Stimulated activated effector memory CD8-positive, alpha-beta T cell treated with anti-CD3 and anti-CD28 coated beads, Interleukin-12 subunit alpha, Interleukin-12 subunit beta, amount 100 ng/mL, for 72 hours (primary cell): ENCODE data around the gene CAMKMT.

Experiments
- ATAC-seq: fragments of 150-1000 bp; cut with Tn5 transposase; 2 replicates; pipeline ENCODE4 v1.10.0; 2021
- DNase-seq, 2 donors: peaks; one replicate each; pipeline ENCODE4 v3.0.0; 2021 to 2022; ENCODE audit warnings: low spot score in 2 of 2
- H3K27ac Mint-ChIP-seq: one replicate; pipeline ENCODE4 v1.8.0; 2022; ENCODE audit warnings: mild to moderate bottlenecking, mixed read lengths
- H3K36me3 Mint-ChIP-seq: one replicate; pipeline ENCODE4 v1.8.0; 2022; ENCODE audit warnings: mild to moderate bottlenecking, mixed read lengths
- H3K4me1 Mint-ChIP-seq: one replicate; pipeline ENCODE4 v1.8.0; 2022; ENCODE audit warnings: mixed read lengths
- H3K4me3 Mint-ChIP-seq: one replicate; pipeline ENCODE4 v1.8.0; 2022; ENCODE audit warnings: mild to moderate bottlenecking, mixed read lengths
- H3K9me3 Mint-ChIP-seq: one replicate; pipeline ENCODE4 v1.8.0; 2022; ENCODE audit warnings: mixed read lengths

Gene CAMKMT

DNA sequence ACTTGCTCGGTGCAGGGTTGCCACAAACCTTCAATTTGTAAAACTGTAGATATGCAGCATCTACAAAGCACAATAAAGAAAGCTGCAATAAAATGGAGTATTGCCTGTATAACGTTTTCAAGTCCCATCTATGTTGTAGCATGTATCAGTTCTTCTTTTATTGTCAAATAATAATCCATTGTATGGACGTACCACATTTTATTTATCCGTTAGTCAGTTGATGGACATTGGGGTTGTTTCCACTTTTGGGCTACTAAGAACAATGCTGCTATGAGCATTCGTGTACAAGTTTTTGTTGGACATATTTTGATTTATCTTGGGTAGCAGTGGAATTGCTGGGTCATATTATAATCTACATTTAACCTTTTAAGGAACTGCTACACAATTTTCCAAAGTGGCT, 339.1 kb downstream of the CAMKMT start:
- no peaks in the 10 kb centered on the region for H3K9me3 Mint-ChIP-seq
- H3K36me3 Mint-ChIP-seq = no peaks in the 10 kb centered on the region
- no peaks in the 10 kb centered on the region for H3K4me1 Mint-ChIP-seq
- H3K27ac Mint-ChIP-seq = no peak overlapping the region
- DNase-seq (no peak), ATAC-seq (no peak)
- H3K4me3 Mint-ChIP-seq = no peak overlapping the region

DNA sequence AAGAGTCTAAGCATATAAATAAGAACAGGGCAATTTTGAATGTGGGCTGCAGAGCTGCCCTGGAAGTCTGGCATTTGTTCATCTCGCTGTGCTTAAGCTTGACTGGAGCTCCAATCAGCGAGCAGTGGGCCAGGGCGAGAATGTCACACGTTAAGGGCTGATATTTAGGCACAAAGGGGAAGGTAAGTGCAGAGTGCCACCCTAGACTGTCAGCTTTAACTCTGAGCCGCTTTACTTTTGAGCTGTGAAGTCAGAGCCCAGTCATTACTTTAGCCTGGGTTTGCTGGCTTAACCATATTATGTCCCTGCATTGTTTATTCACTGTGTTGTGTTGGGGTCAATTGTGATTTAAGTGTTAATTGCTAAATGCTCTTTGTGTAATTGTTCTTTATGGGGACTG, 343.6 kb downstream of the CAMKMT start:
- no peak overlapping the region for H3K4me3 Mint-ChIP-seq
- DNase-seq = no peak
- H3K9me3 Mint-ChIP-seq = no peaks in the 10 kb centered on the region
- ATAC-seq = no peak
- no peak overlapping the region for H3K27ac Mint-ChIP-seq
- H3K36me3 Mint-ChIP-seq = no peaks in the 10 kb centered on the region
- no peaks in the 10 kb centered on the region for H3K4me1 Mint-ChIP-seq

DNA sequence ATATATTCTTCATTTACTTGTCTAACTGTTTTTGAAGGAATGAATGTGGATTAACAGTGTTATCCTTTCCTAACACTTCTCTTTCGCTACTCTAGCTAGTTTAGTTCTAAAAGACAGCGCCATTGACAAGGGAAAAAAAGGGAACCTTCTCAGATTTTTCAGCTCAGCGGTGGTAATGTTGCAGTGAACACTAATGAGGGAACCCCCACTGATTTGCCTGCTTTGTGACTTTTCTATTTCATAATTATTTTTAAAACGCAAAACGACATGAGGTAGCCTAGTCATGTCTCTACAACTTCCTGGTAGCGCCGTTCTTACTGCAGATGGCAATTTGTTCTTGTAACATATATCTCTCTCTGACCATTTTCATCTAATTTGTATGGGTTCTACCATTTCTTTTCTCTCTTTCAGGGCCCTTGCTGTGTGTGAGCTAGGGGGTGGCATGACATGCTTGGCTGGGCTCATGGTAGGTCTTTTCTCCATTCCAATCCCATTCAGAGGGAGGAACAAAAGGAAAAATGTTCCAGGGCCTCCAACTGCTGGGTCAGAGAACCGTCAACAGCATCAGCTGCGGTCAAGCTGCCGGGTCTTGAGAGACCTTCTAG, 344.2 kb downstream of the CAMKMT start:
- DNase-seq (no peak), ATAC-seq (no peak)
- Mint-ChIP-seq H3K4me3 (no peak overlapping the region), H3K27ac (no peak overlapping the region), H3K4me1 (no peaks in the 10 kb centered on the region), H3K36me3 (no peaks in the 10 kb centered on the region), H3K9me3 (no peaks in the 10 kb centered on the region)

DNA sequence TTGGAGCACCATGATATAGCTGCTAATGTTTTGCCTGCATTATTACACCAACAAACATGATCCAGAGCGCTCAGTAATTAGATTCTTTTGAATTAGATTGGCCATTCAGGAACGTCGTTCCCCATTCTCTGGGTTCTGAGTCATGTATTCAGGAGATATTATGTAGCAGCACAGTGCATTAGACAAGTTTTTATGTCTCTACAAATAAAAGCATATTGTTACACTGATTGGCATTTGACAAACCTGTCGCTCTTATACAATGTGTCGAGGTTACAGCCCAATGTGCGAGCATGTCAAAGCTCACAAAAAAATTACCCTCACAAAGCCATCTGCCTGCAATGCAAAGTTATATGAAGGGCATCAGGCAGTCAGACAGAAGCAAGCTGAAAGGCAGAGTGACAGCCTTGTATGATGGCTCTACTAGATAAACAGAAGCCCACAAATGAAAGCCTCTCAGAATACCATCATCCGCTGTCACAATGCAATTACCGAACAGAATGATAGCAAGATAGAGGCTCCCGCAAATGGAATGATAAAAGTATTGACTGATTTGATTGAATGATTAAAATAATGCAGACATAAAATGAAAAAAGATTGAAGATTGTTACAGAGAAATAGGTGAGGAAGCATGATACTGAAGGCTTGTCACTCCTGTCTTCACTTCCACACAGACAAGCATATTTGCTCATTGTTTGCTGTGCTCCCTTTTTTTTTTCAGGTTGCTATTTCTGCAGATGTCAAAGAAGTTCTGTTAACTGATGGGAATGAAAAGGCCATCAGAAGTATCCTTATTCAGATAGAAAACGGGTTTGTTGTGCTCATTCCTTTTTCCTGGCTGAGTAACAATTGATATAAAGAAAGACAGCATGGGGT, 345.2 kb downstream of the CAMKMT start:
- no peaks in the 10 kb centered on the region for H3K9me3 Mint-ChIP-seq

DNA sequence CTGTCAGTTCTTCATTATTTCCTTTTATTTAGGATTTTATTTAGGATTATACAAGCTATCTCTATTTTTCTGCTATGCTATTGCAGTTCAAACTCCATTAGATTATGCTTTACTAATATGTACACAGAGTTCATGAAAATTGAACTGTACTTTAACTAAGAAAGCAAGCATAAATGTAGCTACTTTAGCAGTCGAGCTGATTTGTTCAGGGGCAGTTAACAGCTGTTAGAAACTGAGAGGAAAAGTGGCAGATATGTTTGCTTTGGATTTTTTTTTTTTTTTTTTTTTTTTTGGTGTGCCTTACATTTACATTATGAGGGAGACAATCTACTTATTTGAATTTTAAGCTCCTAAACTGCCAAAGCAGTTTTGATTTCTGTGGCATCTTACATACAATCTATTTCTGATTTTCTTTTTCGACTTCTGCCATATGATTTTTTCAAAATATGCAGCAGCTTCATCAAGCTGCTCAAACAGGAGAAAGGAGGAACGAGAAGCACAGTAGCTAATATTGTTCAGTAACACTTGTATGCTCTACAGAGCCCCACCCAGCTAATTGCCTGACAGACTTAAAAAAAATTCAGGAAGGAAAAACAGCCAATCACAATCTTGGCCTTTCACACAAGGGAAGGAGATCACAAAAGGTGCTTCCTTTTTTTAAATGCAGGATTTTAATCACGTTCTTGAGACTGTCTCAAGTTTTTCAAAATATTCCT, 346.4 kb downstream of the CAMKMT start:
- H3K9me3 Mint-ChIP-seq = no peaks in the 10 kb centered on the region
- ATAC-seq (no peak), DNase-seq (no peak)
- H3K4me1 Mint-ChIP-seq = no peaks in the 10 kb centered on the region
- no peaks in the 10 kb centered on the region for H3K36me3 Mint-ChIP-seq
- H3K4me3 Mint-ChIP-seq = no peak overlapping the region
- H3K27ac Mint-ChIP-seq = no peak overlapping the region

More for the DNA sequence above, 345.2 kb downstream of the CAMKMT start:
- ATAC-seq (no peak), DNase-seq (no peak)
- no peak overlapping the region for H3K27ac Mint-ChIP-seq
- no peaks in the 10 kb centered on the region for H3K36me3 Mint-ChIP-seq
- no peak overlapping the region for H3K4me3 Mint-ChIP-seq
- H3K4me1 Mint-ChIP-seq = no peaks in the 10 kb centered on the region

DNA sequence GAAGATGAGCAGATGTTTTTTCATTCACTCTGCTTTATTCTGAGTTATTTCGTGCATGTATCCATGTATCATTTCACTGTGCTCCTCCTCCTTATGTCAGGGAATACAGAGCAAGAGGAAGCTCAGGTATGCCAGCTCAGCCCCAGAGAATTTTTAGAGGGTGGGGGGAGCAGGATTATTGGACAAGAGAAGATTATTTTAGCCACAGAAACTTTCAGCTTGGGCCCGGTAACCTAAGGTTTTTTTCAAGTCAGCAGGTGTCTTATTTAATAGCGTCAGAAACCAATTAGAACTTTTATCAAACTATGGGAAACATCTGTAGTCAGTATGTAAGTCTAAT, 346.9 kb downstream of the CAMKMT start:
- DNase-seq (no peak), ATAC-seq (no peak)
- Mint-ChIP-seq H3K36me3 (no peaks in the 10 kb centered on the region), H3K4me3 (no peak overlapping the region), H3K9me3 (no peaks in the 10 kb centered on the region), H3K27ac (no peak overlapping the region), H3K4me1 (no peaks in the 10 kb centered on the region)

DNA sequence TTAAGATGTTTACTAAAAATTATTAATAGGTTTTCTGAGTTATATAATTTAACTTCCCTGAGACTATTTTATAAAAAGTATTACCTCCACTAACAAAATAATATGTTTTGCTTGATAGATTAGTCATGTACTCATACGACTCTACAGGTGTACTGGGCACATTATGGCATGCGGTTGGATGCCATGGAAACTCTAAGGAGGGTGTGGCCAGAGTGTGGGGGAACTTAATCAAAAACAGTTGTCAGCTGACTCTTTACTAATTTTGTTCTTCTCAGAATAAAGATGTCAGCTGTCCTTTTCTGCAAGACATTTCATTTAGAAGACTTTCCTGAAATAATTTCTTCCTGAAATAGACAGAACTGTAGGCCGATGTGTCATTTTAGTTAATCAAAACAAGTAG, 351.4 kb downstream of the CAMKMT start:
- H3K9me3 Mint-ChIP-seq = no peaks in the 10 kb centered on the region
- no peaks in the 10 kb centered on the region for H3K36me3 Mint-ChIP-seq
- no peak for DNase-seq
- H3K4me3 Mint-ChIP-seq = no peak overlapping the region
- no peak overlapping the region for H3K27ac Mint-ChIP-seq
- H3K4me1 Mint-ChIP-seq = no peaks in the 10 kb centered on the region
- no peak for ATAC-seq

DNA sequence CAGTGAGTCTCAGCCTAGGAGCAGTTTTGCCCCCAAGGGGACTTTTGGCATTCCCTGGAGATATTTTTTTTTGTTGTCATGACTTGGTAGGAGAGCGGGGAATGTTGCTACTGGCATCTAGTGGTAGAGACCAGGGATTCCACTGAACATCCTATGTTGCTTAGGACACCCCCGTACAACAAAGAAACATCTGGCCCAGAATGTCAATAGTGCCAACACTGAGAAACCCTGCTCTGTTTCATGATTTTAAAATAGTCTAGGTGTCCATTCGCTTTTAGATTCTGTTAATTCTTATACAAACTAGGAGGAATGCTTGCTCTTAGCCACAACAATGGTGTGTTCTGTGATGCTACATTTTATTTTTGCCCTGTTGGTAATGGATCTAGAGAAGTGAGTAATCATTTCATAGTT, 353.9 kb downstream of the CAMKMT start:
- H3K27ac Mint-ChIP-seq = no peak overlapping the region
- no peaks in the 10 kb centered on the region for H3K36me3 Mint-ChIP-seq
- no peaks in the 10 kb centered on the region for H3K4me1 Mint-ChIP-seq
- DNase-seq (no peak), ATAC-seq (no peak)
- no peak overlapping the region for H3K4me3 Mint-ChIP-seq
- H3K9me3 Mint-ChIP-seq = no peaks in the 10 kb centered on the region

DNA sequence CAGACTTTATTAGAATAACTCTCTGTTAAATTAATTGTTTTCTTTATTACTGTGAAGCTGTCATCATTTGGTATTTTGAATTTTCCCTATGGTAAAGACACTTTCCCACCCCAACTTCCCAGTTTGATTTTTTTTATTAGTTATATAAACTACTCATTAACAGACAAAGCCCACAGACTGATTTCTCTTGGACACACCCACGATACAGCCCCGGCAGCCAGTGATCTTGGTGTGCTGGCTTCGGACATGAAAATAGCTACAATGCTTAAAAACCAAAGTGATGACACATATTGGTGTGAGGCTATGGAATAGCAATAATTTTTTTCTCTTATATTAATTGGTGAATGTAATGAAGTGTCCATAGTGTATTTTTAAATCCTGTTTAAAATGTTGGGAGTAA, 354.4 kb downstream of the CAMKMT start:
- no peaks in the 10 kb centered on the region for H3K36me3 Mint-ChIP-seq
- no peak for ATAC-seq
- H3K27ac Mint-ChIP-seq = no peak overlapping the region
- H3K4me1 Mint-ChIP-seq = no peaks in the 10 kb centered on the region
- H3K9me3 Mint-ChIP-seq = no peaks in the 10 kb centered on the region
- DNase-seq = no peak
- H3K4me3 Mint-ChIP-seq = no peak overlapping the region

DNA sequence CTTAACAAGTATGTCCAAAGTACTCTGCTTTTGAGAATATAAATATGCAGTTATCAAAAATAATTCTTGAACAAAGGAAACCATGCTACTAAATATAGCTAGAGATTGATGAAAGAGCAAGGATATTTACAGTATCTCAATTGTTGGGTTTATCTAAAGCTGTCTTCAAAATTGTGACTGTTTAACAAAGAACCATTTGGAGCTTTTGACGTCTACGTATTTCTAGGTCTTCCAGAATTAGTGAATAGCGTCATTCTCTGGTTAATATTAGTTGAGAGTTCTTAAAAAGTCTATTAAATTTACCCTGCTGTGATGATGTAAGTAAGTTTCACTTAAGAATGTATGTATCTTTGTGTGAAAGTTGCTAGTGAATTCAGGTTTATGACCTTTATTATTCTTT, 356.7 kb downstream of the CAMKMT start:
- DNase-seq (no peak), ATAC-seq (no peak)
- no peak overlapping the region for H3K27ac Mint-ChIP-seq
- no peaks in the 10 kb centered on the region for H3K36me3 Mint-ChIP-seq
- H3K9me3 Mint-ChIP-seq = no peaks in the 10 kb centered on the region
- no peaks in the 10 kb centered on the region for H3K4me1 Mint-ChIP-seq
- no peak overlapping the region for H3K4me3 Mint-ChIP-seq

DNA sequence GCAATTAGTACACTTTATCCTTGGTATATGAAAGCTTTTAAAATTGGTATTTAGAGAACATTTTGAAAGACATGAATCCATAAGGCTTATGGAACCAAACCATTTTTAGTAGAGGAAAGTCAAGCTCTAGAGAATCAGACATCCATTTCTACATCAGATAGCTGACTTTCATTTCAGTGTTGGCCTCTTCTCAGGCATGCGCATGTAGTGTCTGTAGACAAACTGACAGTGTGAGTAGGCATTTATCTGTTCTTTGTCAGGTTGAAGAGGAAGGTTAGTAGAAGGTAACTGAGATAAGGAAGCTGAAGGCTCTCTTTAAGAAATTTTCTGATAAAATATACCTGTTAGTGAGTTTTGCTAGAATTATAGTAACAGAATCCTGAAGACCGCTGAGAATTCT, 357.8 kb downstream of the CAMKMT start:
- Mint-ChIP-seq H3K27ac (peak overlapping the region; percentile 15), H3K9me3 (no peaks in the 10 kb centered on the region), H3K36me3 (no peaks in the 10 kb centered on the region), H3K4me1 (no peaks in the 10 kb centered on the region), H3K4me3 (no peak overlapping the region)
- DNase-seq (no peak), ATAC-seq (no peak)

DNA sequence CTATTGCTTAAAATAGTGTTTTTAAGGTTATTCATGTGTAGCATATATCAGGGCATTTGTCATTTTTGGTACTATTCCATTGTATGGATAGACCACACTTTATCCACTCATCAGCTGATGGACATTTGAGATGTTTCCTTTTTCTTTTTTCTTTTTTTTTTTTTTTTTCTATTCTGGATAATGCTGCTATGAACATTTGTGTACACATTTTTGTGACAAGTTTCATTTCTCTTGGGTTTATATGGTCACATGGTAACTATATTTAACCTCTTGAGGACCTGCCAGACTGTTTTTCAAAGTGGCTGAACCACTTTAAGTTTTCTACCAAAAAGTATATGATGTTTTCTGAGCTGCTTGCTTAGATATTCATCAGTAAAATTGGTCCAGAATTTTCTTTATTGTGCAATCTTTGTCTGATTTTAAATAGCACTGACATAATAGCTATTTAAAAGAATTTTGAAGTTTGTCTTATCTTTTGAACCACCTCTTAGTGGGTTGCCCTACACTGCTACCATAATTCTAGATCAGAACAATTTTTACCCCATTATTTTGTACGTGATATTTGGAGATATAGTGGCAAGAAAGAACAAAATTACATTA, 360.4 kb downstream of the CAMKMT start:
- H3K4me1 Mint-ChIP-seq = no peaks in the 10 kb centered on the region
- no peaks in the 10 kb centered on the region for H3K36me3 Mint-ChIP-seq
- H3K4me3 Mint-ChIP-seq = no peak overlapping the region
- no peaks in the 10 kb centered on the region for H3K9me3 Mint-ChIP-seq
- H3K27ac Mint-ChIP-seq = no peak overlapping the region
- no peak for DNase-seq
- no peak for ATAC-seq

DNA sequence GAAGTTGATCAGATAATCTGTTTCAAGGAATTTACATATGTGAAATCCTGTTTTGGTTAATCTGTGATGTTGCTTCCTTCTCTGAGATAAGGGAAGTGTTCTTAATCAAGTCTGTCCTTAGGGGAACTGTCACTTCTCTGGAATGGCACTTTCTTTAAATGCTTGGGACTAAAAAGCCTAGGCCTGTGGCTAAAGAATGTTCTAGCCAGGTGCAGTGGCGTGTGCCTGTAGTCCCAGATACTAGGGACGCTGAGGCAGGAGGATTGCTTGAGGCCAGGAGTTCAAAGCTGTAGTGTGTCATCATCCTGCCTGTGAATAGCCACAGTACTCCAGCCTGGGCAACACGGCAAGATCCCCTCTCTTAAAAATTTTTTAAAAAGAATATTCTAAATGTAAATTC, 362.2 kb downstream of the CAMKMT start:
- no peak overlapping the region for H3K4me3 Mint-ChIP-seq
- H3K9me3 Mint-ChIP-seq = no peaks in the 10 kb centered on the region
- no peaks in the 10 kb centered on the region for H3K36me3 Mint-ChIP-seq
- no peak overlapping the region for H3K27ac Mint-ChIP-seq
- ATAC-seq = no peak
- no peak for DNase-seq
- H3K4me1 Mint-ChIP-seq = no peaks in the 10 kb centered on the region

DNA sequence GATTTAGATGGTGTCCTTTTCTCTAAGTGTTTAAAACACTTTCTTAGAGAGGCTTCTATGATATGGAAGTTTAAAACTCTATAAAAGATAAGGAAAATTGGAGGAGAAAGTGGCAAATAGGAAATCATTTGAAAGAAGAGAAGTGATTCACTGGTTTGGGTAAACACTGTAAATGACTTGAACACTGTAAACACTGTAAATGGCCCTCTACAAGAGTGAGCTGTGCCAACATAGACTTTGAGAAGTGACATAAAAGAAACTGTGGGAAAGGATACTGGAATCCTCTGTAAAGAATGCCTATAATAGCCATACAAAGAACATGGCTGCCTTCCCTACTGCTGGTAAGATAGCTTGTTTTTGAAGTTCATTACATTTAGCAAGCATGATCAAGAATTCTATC, 368.8 kb downstream of the CAMKMT start:
- Mint-ChIP-seq H3K4me1 (no peaks in the 10 kb centered on the region), H3K9me3 (no peaks in the 10 kb centered on the region), H3K27ac (no peak overlapping the region), H3K4me3 (no peak overlapping the region), H3K36me3 (no peaks in the 10 kb centered on the region)
- ATAC-seq = no peak
- no peak for DNase-seq

DNA sequence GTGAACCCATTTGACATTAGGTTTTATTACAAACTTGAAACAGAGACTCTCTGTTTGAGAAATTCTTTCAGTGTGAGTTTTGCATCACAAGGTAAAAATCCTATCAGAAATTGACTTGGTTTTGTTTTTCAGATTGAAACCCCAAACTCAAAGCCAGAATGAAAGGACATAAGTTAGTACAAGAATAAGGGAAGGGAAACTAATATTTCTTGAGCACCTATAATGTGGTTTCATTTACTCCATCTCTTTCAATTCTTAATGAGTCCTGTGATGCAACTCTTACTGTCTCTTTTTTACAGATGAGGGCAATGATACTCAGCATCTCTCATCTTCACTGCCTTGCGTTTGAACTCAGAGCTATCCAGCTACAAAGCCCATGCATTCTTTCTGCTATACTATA, 369.8 kb downstream of the CAMKMT start:
- peak; percentile 73 for ATAC-seq
- H3K9me3 Mint-ChIP-seq = peaks cover 5% of the 10 kb centered on the region
- DNase-seq = no peak
- no peak overlapping the region for H3K27ac Mint-ChIP-seq
- no peak overlapping the region for H3K4me3 Mint-ChIP-seq
- H3K4me1 Mint-ChIP-seq = no peaks in the 10 kb centered on the region
- H3K36me3 Mint-ChIP-seq = no peaks in the 10 kb centered on the region
